ENCODE data around the gene XIRP2.

The XIRP2 gene

GRCh38 chr2:167140767-167141166 is 252.5 kb downstream of the XIRP2 start:
- no peak for DNase-seq

- DNase-seq = no peak
These were observed 254.3 kb downstream of the XIRP2 start for GRCh38 chr2:167142554-167142953.

GRCh38 chr2:167144179-167144898 is 256.1 kb downstream of the XIRP2 start:
- no peak for DNase-seq

GRCh38 chr2:167147271-167147941 is 259.1 kb downstream of the XIRP2 start:
- DNase-seq = no peak

- no peak for DNase-seq
These were observed 263.6 kb downstream of the XIRP2 start for GRCh38 chr2:167151894-167152293.

GRCh38 chr2:167157523-167157922 is 269.2 kb downstream of the XIRP2 start:
- no peak for DNase-seq

GRCh38 chr2:167177196-167177595 is 288.9 kb downstream of the XIRP2 start:
- no peak for DNase-seq

- no peak for DNase-seq
These were observed 292.9 kb downstream of the XIRP2 start for GRCh38 chr2:167181134-167181533.

GRCh38 chr2:167181688-167182087 is 293.4 kb downstream of the XIRP2 start:
- no peak for DNase-seq

- DNase-seq = no peak
These were observed 294.1 kb downstream of the XIRP2 start for GRCh38 chr2:167182403-167182802.

GRCh38 chr2:167183931-167184330 is 295.7 kb downstream of the XIRP2 start:
- DNase-seq = no peak

GRCh38 chr2:167186465-167186864 is 298.2 kb downstream of the XIRP2 start:
- DNase-seq = no peak

GRCh38 chr2:167187049-167187727 is 298.9 kb downstream of the XIRP2 start:
- DNase-seq = no peak

GRCh38 chr2:167187978-167188967 is 300.0 kb downstream of the XIRP2 start:
- DNase-seq = no peak

GRCh38 chr2:167190053-167190452 is 301.8 kb downstream of the XIRP2 start:
- DNase-seq = no peak

GRCh38 chr2:167191588-167191987 is 303.3 kb downstream of the XIRP2 start:
- DNase-seq = no peak

- DNase-seq = no peak
These were observed 304.6 kb downstream of the XIRP2 start for GRCh38 chr2:167192833-167193232.

GRCh38 chr2:167196461-167197252 is 308.4 kb downstream of the XIRP2 start:
- DNase-seq = no peak

- DNase-seq = no peak
These were observed 309.7 kb downstream of the XIRP2 start for GRCh38 chr2:167198009-167198408.

- DNase-seq = no peak
These were observed 310.3 kb downstream of the XIRP2 start for GRCh38 chr2:167198576-167198975.

GRCh38 chr2:167200019-167200418 is 311.7 kb downstream of the XIRP2 start:
- no peak for DNase-seq

- no peak for DNase-seq
These were observed 321.5 kb downstream of the XIRP2 start for GRCh38 chr2:167209784-167210183.
